ENCODE data around the gene CNOT3.

CNOT3 gene

DNA sequence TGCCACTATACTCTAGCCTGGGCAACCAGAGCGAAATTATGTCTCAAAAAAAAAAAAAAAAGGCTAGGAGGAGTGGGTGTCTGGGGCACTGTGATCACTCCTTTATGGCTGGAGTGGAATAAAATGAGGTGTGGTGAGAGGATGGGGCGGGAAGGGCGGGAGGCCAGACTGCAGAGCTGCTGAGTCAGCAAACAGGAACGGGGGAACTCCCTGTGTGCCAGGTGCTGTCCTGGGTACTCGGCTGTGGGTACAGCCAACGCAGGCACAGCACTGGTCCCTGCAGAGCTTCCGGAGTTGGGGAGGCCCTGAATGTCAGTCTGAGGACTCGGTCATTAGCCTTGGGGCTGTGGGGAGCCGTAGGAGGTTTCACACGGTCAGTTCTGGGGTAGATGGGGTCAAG is 16.3 kb upstream of the CNOT3 start:
- no peak for DNase-seq (ENCODE audit: low read depth)

DNA sequence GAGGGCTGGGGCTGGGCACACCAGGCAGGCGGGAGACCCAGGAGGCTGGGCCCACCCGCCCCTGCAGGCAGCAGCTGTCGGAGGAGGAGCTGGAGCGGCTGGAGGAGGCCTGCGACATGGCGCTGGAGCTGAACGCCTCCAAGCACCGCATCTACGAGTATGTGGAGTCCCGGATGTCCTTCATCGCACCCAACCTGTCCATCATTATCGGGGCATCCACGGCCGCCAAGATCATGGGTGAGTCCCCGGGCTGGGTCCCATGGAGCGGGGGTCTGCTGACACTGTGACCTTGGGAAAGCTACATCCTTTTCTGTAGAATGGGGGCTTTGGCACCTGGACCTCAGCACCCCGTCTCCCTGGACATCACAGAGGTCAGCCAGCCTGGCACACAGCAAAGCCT is 13.9 kb upstream of the CNOT3 start:
- DNase-seq (ENCODE audit: low read depth), result no peak

DNA sequence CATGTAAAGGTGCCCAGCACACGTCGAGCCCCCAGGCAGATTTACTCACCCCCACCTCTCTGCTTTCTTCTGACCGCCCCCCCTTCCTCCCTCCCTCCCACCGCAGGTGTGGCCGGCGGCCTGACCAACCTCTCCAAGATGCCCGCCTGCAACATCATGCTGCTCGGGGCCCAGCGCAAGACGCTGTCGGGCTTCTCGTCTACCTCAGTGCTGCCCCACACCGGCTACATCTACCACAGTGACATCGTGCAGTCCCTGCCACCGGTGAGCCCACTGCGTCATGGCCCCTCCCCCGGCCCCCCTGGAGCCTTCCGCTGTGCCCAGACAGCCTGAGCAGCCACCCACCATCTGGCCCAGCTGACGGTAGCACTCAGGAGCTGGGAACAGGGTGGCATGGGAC is 13.2 kb upstream of the CNOT3 start:
- DNase-seq (ENCODE audit: low read depth), result no peak

DNA sequence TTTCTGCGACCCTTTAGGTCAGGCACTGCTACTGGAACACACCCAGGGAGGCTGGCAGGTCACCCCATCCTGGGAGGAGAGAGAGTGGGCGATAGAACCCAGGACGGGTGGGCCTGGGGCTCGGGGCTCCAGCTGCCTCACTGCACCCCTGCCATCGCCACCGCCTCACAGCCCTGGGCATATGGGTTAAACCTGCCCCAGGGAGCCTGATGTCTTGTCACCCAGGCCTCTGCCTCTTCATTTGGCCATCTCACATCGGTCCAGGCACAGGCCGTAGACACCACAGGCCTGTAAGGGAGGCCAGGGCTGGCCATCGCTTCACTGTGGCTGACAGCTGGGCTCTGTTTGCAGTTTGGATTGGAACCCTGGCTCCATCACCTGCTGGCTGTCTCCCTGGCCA is 11.8 kb upstream of the CNOT3 start:
- no peak for DNase-seq (ENCODE audit: low read depth)

DNA sequence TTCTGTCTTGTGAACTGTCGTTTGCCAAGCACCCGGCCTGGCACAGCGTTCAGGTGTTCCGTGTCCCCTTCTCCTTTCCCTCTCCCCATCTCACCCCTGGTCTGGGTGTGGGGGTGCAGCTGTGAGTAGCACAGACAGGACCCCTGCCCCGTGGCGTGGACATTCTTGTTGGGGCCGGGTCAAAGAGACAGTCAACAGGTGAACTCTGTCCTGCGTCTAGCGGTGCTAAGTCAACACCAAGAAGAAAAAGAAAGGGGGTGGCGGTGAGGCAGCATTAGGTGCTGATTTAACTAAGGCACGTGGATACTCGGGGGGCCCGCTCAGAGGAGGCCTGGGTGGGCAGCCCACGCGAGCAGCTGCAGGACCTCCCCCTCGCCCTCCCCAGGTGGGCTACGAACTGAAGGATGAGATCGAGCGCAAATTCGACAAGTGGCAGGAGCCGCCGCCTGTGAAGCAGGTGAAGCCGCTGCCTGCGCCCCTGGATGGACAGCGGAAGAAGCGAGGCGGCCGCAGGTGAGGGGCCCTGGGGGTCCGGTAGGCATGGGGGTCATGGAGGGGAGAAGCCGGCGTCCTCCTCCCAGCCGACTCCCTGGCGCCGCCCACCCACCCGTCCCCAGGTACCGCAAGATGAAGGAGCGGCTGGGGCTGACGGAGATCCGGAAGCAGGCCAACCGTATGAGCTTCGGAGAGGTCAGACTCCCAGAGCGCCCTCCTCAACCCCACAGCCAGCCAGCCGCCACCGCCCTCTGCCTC is 9.7 kb upstream of the CNOT3 start:
- DNase-seq (ENCODE audit: low read depth), result no peak

DNA sequence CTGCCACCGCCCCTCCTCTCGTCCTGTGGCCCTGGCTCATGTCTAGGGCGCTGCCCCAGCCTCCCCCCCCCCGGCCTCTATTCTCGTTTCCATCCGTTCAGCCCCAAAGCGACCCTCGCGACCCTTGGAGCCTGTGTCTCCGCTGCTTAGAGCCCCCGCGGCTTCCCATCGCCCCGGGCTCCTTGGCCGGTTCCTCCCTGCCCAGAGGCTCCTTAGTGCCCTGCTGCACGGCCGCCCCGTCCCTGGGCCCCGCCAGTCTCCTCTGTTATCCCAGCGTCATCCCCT is 9.2 kb upstream of the CNOT3 start:
- DNase-seq (ENCODE audit: low read depth), result no peak

DNA sequence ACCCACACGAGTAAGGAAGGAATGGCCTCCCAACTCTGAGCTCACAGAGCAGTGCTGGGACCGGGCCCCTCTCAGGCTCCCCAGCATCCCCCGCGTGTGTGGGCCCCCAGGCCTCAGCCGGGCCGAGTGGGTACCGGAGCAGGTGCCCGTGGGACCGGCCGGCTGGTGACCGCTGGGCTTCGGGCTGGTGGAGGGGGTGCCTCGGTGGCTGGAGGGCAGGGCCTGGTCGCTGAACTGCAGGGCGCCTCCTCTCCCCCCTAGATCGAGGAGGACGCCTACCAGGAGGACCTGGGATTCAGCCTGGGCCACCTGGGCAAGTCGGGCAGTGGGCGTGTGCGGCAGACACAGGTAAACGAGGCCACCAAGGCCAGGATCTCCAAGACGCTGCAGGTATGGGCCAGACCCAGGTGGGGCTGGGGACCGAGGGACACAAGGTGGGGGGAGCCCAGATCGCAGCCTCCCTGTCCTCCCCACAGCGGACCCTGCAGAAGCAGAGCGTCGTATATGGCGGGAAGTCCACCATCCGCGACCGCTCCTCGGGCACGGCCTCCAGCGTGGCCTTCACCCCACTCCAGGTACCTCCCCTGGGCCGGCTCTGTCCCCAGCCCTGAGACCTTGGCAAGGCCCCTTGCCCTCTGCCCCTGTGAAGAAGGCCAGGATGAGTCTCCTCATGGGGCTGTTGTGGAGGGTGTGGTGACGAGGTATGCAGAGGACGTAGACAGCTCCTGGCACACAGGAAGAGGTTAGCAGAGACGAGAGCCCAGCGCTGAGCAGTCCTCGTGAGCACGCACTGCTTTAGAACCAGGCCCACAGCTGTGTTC is 8.6 kb upstream of the CNOT3 start:
- no peak for DNase-seq (ENCODE audit: low read depth)

DNA sequence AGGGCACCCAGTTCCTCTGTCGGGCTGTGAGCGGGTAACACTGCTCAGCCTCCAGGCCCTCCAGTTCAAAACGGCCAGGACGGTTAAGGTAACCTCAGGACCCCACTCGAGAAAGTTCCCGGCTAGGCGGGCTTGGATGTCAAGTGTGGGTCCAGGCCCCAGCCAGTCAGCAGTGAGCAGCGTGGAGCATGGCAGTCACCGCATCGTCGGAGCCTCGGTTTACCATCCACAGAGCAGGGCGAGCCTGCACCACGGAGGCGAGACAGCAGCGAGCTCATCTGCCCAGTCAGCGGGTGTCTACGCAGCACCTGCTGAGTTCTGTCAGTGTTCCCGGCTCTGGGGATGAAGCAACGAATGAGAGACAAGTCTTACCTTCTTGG is 8.0 kb upstream of the CNOT3 start:
- DNase-seq (ENCODE audit: low read depth), result no peak

DNA sequence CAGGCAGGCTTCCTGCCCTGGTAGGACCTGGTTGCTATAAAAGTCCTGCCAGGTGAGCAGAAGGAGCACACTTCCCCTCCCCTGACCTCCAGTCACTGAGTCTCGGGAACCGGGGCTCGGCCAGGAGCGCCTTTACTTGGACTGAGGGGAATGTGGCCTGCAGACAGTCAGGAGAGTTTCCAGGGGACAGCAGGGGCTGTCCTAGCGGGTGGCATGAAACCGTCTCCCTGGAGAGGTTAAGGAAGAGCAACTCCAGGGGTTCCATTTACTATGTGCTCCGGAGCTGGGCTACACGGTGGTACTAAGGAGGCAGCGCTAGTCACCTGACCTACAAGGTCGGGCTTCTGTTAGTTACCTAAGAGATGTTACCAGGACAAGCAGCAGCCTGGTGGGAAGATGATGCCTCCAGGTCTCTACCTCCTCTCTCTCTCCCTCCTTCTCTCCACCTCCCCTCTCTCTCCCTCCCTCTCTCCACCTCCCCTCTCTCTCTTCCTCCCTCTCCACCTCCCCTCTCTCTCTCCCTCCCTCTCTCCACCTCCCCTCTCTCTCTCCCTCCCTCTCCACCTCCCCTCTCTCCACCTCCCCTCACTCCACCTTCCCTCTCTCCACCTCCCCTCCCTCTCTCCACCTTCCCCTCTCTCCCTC is 4.1 kb upstream of the CNOT3 start:
- no peak for DNase-seq (ENCODE audit: low read depth)

DNA sequence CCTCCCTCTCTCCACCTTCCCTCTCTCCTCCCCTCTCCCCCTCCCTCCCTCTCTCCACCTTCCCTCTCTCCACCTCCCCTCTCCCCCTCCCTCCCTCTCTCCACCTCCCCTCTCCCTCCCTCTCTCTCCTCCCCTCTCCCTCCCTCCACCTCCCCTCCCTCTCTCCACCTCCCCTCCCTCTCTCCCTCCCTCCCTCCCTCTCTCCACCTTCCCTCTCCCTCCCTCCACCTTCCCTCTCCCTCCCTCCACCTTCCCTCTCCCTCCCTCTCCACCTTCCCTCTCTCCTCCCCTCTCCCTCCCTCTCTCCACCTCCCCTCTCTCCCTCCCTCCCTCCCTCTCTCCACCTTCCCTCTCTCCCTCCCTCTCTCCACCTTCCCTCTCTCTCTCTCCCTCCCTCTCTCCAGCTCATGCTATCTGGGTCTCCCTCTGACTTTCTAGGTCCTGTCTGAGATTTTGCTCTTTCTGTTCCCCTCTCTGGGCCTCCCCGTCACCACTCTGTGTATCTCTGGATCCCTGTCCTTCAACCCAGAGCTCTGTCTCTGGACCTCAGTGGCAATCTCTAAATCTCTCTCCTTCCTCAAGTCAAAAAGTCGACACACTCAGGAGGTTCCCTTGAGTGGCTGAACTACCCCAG is 3.5 kb upstream of the CNOT3 start:
- DNase-seq (ENCODE audit: low read depth), result no peak

DNA sequence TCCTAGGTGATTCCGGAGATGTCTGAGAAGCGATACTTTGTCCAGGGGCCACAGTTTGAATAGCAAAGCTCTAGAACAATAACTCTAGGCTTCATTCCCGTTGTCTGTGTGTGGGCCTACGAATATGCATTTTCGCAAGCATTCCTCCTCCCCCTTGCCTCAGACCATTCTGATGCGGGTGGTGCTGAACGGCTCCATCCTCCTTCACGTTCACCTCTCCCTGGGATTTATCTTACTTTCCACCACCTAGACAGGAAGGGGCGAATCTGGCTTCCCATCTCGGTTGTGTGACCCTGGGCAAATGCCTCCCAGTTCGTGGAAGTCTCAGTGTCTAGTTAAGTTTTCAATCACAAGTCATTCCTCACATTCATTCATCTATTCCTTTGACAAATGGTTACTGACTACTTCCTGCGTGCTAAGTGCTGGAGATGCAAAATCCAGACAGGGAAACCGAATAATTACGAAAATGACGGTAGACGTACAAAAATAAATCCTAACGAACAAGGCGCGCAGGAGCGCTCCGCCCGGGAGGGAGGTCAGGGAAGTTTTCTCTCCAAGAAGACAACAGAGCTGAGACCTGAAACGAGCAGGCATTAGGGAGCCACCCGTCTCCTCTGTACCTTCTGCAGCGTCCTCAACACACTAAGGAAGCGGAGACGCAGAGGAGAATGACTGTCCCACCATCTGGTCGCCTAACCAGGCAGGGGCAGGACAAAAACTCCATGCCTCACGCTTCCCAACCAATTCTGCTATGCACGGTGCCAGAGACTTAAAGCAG is 1.3 kb upstream of the CNOT3 start:
- no peak for DNase-seq (ENCODE audit: low read depth)

DNA sequence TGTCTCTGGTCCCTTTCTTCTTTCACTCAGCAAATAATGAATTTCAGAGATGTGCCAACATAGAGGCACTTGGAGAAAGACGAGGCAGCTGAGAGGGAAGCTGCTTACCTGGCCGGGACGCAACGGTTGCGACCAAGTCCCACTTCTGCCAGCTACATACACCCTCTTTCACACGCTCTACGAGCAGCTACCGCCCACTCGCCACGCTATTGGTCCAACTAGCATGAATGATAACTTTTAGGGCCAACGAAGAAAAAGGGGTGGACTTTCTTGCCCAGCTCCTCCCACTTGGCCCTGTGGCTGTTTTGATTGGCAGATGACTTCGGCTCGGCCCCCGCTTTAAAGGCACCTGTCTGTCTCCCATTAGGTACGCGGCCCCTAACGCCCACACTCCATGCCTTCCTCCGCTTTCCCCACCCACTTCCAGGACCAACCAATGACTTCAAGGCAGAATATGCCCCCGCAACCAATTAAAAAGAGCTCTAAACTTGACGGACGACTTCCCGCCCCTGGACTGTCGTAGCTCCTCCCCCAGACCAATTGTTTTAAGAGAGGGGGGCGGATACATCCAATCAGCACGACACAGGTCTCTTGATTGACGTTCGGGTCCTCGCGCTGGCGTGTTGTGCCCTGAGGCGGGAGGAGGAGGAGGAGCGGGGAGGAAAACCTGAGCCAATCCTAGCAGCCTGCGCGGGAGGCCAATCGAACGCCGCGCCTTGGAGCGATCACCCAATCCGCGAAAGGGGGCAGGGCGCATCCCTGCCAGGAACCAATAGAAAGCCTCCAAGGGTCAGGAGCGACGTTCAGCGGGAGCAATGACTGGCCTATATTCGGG is 481 bp upstream of the CNOT3 start:
- peak; percentile 100 for DNase-seq (ENCODE audit: low read depth)

DNA sequence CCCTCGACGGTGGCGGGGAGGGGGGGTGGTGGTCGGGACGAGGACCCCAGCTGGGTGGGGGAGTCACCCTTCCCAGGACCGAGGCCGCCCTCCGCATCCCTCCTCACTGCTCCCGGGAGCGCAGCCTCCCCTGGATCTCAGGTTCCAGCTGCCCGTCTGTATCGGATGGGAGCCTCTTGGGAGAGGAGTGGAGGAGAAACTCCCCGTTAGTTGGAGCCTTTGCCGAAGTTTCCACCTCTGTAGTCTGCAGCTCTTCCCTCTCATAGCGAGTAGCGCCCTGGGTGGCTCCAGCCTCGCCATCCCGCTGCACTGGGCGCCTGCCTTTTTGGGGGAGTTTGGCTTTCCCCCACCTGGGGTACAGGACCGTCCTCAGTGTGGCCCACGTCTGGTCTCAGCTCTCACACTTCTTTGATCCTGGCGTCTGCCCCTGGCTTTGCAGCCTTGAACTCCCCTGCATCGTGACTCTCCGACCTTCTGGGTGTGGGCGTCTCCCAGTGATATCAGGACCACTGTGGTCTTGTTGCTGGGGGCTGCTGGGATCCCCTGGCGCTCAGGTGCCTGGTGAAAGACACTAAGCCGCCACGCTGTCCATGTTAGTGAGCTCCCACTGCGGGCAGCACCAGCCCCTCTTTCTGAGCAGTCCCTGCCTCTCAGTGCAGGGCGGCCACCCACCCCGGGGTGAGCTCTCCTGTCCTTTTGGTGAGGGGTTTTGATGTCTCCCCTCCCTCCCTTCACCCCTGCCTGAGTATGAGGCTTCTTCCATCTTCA is 1.1 kb downstream of the CNOT3 start:
- DNase-seq (ENCODE audit: low read depth), result no peak

DNA sequence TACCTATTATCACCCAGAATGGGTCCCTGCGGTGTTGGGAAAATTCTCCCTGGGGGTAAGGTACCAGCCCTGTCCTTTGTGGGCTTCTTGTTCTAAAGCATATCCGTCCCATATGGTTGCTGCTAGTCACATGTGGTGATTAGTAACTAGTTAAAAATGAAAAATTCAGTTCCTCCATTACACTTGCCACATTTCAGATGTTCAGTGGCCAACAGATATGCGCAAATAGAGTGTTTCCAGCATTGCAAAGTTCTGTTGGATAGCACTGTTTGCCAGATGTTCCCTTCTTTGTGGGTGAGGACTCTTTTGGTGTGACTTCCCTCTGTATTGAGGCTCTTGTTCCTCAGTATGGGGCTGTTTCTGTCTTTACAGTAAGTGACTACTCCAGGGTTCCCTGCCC is 3.8 kb downstream of the CNOT3 start:
- no peak for DNase-seq (ENCODE audit: low read depth)

DNA sequence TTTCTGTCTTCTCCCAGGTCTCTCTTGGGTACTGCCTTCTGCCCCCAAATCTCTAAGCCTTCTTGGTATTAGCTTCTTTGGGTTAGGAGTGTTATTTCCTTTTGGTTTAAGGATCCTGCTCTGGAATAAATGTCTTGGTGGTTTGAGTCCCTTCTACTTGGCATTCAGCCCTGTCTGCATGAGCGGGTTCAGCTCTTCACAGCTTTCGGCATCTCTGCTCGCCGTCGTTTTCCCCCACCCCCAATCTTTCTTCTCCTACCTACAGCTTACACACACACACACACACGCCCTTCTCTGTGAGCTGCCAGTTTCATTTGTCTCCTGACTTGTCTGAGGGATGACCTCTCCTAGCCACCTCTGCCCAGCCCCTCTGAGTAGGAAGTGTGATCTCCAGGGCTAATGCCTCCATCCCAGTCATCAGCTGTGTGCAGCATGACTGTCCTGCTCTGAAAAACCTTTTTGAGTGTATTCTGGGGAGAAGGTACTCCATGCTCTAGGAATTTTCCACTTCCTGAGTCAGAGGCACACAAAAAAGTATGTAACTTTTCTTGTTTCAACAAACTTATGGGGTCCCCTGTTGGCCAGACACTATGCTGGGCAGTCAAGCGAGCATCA is 4.7 kb downstream of the CNOT3 start:
- no peak for DNase-seq (ENCODE audit: low read depth)

DNA sequence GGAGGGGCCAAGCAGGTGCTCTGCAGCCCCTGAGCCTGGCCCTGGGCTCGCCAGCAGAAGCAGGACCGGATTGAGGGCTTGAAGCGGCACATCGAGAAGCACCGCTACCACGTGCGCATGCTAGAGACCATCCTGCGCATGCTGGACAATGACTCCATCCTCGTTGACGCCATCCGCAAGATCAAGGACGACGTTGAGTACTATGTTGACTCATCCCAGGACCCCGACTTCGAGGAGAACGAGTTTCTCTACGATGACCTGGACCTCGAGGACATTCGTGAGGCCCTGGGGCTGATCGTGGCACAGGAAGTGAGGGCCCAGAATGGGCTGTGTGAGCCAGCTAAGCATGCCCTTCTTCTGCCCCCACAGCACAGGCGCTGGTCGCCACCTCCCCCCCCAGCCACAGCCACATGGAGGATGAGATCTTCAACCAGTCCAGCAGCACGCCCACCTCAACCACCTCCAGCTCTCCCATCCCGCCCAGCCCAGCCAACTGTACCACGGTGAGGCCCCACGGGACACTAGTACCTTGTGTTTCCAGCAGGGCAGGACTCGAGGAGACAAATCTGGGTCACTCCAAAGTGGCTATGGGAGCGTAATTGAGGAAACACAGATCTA is 8.1 kb downstream of the CNOT3 start:
- DNase-seq (ENCODE audit: low read depth), result no peak

DNA sequence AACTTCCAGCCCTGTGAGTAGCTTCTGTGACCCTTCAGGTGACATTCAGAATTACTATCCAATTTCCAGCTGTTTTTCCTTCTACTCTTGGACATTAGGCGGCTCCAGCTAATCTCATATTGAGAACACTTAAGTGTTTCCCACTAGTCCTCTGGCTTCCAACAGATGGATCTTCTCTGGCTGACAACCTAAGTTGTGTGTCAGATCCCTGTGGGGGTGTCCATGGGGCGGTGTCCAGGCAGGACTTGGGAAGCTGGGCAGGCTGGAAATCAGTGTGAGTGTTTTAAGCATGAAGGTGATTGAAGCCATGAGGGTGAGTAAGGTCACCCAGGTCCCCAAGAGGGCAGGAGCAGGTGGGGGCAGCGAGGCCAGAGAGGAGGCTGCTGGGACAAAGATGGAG is 10.1 kb downstream of the CNOT3 start:
- DNase-seq (ENCODE audit: low read depth), result no peak

DNA sequence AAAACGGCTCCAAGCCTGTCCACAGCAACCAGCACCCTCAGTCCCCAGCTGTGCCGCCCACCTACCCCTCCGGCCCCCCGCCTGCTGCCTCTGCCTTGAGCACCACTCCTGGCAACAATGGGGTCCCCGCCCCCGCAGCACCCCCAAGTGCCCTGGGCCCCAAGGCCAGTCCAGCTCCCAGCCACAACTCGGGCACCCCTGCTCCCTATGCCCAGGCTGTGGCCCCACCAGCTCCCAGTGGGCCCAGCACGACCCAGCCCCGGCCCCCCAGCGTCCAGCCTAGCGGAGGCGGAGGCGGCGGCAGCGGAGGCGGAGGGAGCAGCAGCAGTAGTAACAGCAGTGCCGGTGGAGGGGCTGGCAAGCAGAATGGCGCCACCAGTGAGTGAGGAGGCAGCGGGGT is 10.6 kb downstream of the CNOT3 start:
- DNase-seq (ENCODE audit: low read depth), result no peak

DNA sequence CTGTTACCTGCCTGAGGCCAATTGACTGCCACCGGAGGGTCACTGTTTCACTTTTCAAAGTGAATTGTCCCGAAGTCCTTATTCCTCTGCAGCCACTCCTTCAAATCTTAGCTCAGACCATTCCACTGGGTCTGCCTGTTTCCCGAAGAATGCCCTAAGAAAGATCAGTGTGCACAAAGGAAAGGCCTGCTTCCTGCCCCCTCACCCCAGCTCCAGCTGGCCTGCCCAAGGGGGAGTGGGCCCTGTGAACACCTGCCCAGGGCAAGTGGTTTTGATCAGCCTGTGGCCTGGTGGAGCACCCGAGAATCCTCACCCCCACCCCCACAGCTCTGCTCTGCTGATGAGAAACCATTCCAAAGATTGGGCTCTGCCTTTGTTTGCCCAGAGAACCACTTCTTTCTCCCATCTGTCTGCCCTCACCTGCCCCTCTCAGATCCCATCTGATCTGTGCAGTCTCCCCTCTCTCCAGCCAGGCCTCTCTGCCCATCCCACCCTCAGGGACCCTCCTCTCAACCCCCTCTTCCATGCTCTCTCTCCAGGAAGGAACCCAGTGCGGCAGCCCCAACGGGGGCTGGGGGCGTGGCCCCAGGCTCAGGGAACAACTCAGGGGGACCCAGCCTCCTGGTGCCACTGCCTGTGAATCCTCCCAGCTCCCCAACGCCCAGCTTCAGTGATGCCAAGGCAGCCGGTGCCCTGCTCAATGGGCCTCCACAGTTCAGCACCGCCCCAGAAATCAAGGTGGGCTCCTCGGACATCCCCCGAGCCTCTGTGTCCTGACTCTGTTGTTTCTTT is 11.7 kb downstream of the CNOT3 start:
- no peak for DNase-seq (ENCODE audit: low read depth)
